GM12878 (cell line): ENCODE data around the gene CEP89. TPM values are rescaled to one million over a fixed set of nuclear protein-coding genes. Genes with fewer than 3 reads are reported as not detected.

Experiments
- ATAC-seq: fragments of 200-7000 bp; cut with Tn5 transposase; 3 replicates; pipeline ENCODE4 v1.9.1; 2020; ENCODE audit warnings: mild to moderate bottlenecking, moderate library complexity
- BruUV-seq: library from RNA; stranded (reverse); fragments of 400-500 nt; replicated peaks from 2 replicates; lab custom pipeline; 2021; lab: Mats Ljungman, UMichigan
- CTCF ChIA-PET: fragments of 300-600 bp; sonication (Branson Sonifier 250); formaldehyde crosslinking; extraction: SDS; loops from one replicate; lab custom pipeline; 2021; ENCODE audit warnings: inconsistent platforms; lab: Yijun Ruan, JAX
- POLR2A ChIA-PET: fragments of 350-600 bp; formaldehyde crosslinking; extraction: SDS; loops from one replicate; lab custom pipeline; 2021; ENCODE audit warnings: inconsistent platforms; lab: Charles Lee
- RAD21 ChIA-PET: fragments of 300-600 bp; sonication (Branson Sonifier 250); formaldehyde crosslinking; loops from one replicate; lab custom pipeline; 2023; ENCODE audit warnings: antibody characterized with exemption; ENCODE audit not compliant: unreplicated experiment; lab: Charles Lee
- SMC1A ChIA-PET: fragments of 300-600 bp; sonication (Branson Sonifier 250); formaldehyde crosslinking; loops from one replicate; lab custom pipeline; 2023; ENCODE audit not compliant: unreplicated experiment, uncharacterized antibody; lab: Charles Lee
- DNase-seq: peaks from one replicate; pipeline ENCODE4 v3.0.0-alpha.2; 2011; ENCODE audit warnings: low read depth, low spot score
- FAIRE-seq: peaks from 3 replicates; lab custom pipeline; 2011; peaks lifted over from hg19 to GRCh38; lab: Jason Lieb, UNC
- H2AFZ ChIP-seq: 2 replicates; pipeline ENCODE4 v1.6.0; 2011; ENCODE audit warnings: low read depth, low read length, control low read depth; ENCODE audit not compliant: control insufficient read depth
- H3K27ac ChIP-seq: 2 replicates; pipeline ENCODE4 v1.5.1; 2011; ENCODE audit warnings: control low read depth; ENCODE audit not compliant: control insufficient read depth, insufficient read depth
- H3K27me3 ChIP-seq, 2 experiments: replicated peaks in 1 of 2; 2 replicates each; pipeline versions ENCODE4 v1.6.0 to v1.6.1; 2011; ENCODE audit warnings: low read length in 1 of 2; ENCODE audit not compliant: control insufficient read depth in 2 of 2, insufficient read depth in 2 of 2
- H3K36me3 ChIP-seq, 2 experiments: 2 replicates each; pipeline ENCODE4 v1.5.1; 2011; ENCODE audit warnings: low read length in 1 of 2; ENCODE audit not compliant: control insufficient read depth in 2 of 2, insufficient read depth in 2 of 2
- H3K4me1 ChIP-seq: 2 replicates; pipeline ENCODE4 v1.6.1; 2011; ENCODE audit warnings: mild to moderate bottlenecking, low read length, moderate library complexity, mixed read lengths; ENCODE audit not compliant: control insufficient read depth, insufficient read depth
- H3K4me2 ChIP-seq: 2 replicates; pipeline ENCODE4 v1.6.0; 2011; ENCODE audit warnings: control low read depth; ENCODE audit not compliant: control insufficient read depth, insufficient read depth
- H3K4me3 ChIP-seq: fragments of 200-600 bp; sonication (generic); 2 replicates; pipeline ENCODE4 v1.5.1; 2016
- H3K79me2 ChIP-seq: 2 replicates; pipeline ENCODE4 v1.6.0; 2011; ENCODE audit warnings: low read length; ENCODE audit not compliant: control insufficient read depth, insufficient read depth
- H3K9ac ChIP-seq: 2 replicates; pipeline ENCODE4 v1.8.0; 2011; ENCODE audit warnings: low read length, control low read depth, mixed read lengths; ENCODE audit not compliant: control insufficient read depth, insufficient read depth
- H3K9me3 ChIP-seq: replicated peaks from 3 replicates; pipeline ENCODE4 v1.5.1; 2011; ENCODE audit warnings: mild to moderate bottlenecking, low read length; ENCODE audit not compliant: control insufficient read depth, insufficient read depth
- H4K20me1 ChIP-seq: 2 replicates; pipeline ENCODE4 v1.6.0; 2011; ENCODE audit not compliant: control insufficient read depth, insufficient read depth
- ASH2L ChIP-seq: fragments of 300-600, 200-600 bp; sonication (generic); IDR thresholded peaks from 2 replicates; pipeline ENCODE4 v1.6.1; 2017; ENCODE audit warnings: low read depth, mild to moderate bottlenecking, borderline replicate concordance
- BHLHE40 ChIP-seq, 2 experiments: fragments of 450-650 bp in 1 of 2; IDR thresholded peaks; 2 replicates each; pipeline ENCODE4 v1.6.1; 2011 to 2017; ENCODE audit warnings: low read depth in 2 of 2, borderline replicate concordance in 1 of 2, improper control_type of control experiment in 1 of 2, low read length in 1 of 2, mild to moderate bottlenecking in 1 of 2
- HDAC2 ChIP-seq: fragments of 200-600 bp; sonication (generic); IDR thresholded peaks from 2 replicates; pipeline ENCODE4 v1.6.1; 2017
- HDGF ChIP-seq: fragments of 450-650 bp; IDR thresholded peaks from 2 replicates; pipeline ENCODE4 v1.6.1; 2016; ENCODE audit warnings: antibody characterized with exemption
- IRF4 ChIP-seq: IDR thresholded peaks from 2 replicates; pipeline ENCODE4 v1.6.1; 2011; ENCODE audit warnings: low read depth, low read length
- NBN ChIP-seq: fragments of 450-650 bp; IDR thresholded peaks from 2 replicates; pipeline ENCODE4 v1.6.1; 2016
- PAX8 ChIP-seq: fragments of 450-650 bp; IDR thresholded peaks from 2 replicates; pipeline ENCODE4 v1.6.1; 2017; ENCODE audit warnings: mild to moderate bottlenecking, moderate library complexity
- PML ChIP-seq: IDR thresholded peaks from 2 replicates; pipeline ENCODE4 v1.6.1; 2012; ENCODE audit warnings: low read length, inconsistent platforms
- SMARCA5 ChIP-seq: fragments of 450-650 bp; IDR thresholded peaks from 2 replicates; pipeline ENCODE4 v1.6.1; 2017; ENCODE audit warnings: mild to moderate bottlenecking
- SP1 ChIP-seq: IDR thresholded peaks from one replicate; pipeline ENCODE4 v1.6.1; 2011; ENCODE audit warnings: low read depth, low read length
- STAT1 ChIP-seq: fragments of 450-650 bp; conservative IDR thresholded peaks from 2 replicates; pipeline ENCODE4 v1.6.1; 2014; ENCODE audit warnings: antibody characterized with exemption, mild to moderate bottlenecking
- WRNIP1 ChIP-seq: IDR thresholded peaks from 2 replicates; pipeline ENCODE4 v1.6.1; 2011; ENCODE audit warnings: low read depth, low read length, improper control_type of control experiment, borderline replicate concordance
- YBX1 ChIP-seq: fragments of 450-650 bp; IDR thresholded peaks from 2 replicates; pipeline ENCODE4 v1.6.1; 2016; ENCODE audit warnings: antibody characterized with exemption
- ZNF217 ChIP-seq: fragments of 450-650 bp; IDR thresholded peaks from 2 replicates; pipeline ENCODE4 v1.6.1; 2017; ENCODE audit warnings: antibody characterized with exemption, mild to moderate bottlenecking
- WGBS: methylation state at CpG from one replicate; pipeline ENCODE4 v1.1.6; 2016; ENCODE audit warnings: low lambda C conversion rate; ENCODE audit not compliant: insufficient replicate concordance, insufficient coverage; ENCODE audit errors: missing lambda C conversion rate; 5-methylcytosine and 5-hydroxymethylcytosine counted together
- in situ Hi-C: fragments of 300-500 bp; cut with MboI; formaldehyde crosslinking; loops from 9 replicates; pipeline ENCODE4 v1.14.3; 2018; ENCODE audit warnings: mixed read lengths
- intact Hi-C: fragments of 100-400 bp; cut with micrococcal nuclease; formaldehyde crosslinking; loops from one replicate; pipeline ENCODE4 v1.14.2; 2022; ENCODE audit not compliant: unreplicated experiment
- polyA plus RNA-seq, 11 experiments: library from polyadenylated mRNA; depleted of rRNA in 4 of 11; unstranded in 6 of 11; stranded (reverse) in 5 of 11; fragments of >200 nt; fragmentation: Nextera tagmentation in 4 of 11; fragmentation: Illumina TruSeq in 1 of 11; extraction: Ambion mirVana in 4 of 11; extraction: Trizol in 1 of 11; gene quantifications; 1 replicate in 1 of 11; 2 replicates in 10 of 11; pipeline versions ENCODE4 v1.2.1 to v1.2.3, GENCODE V29; 2011 to 2016; ENCODE audit warnings: inconsistent platforms in 2 of 11, missing spikeins in 2 of 11, low read depth in 1 of 11
- total RNA-seq, 4 experiments: library from RNA; depleted of rRNA in 3 of 4; stranded (reverse); fragments of >200 nt in 3 of 4; fragmentation: Illumina TruSeq in 1 of 4; extraction: Trizol in 1 of 4; gene quantifications; 2 replicates each; pipeline versions ENCODE4 v1.2.1 to v1.2.3, GENCODE V29; 2013 to 2021
- TF ChIP-seq, protein P1 (sequence below): IDR thresholded peaks from 2 replicates; pipeline ENCODE4 v1.6.1; 2012; ENCODE audit warnings: low read depth, low read length, improper control_type of control experiment
- TF ChIP-seq, protein P2 (sequence below): fragments of 450-650 bp; IDR thresholded peaks from 2 replicates; pipeline ENCODE4 v1.6.1; 2017; ENCODE audit warnings: mild to moderate bottlenecking

CEP89 gene
- total and polyA plus RNA-seq, 10 of the 15 experiments (the other 5 are each of a cell fraction or from before 2014, with no cell fraction given), result 6.0 to 19.3 (median 10.2) TPM

DNA sequence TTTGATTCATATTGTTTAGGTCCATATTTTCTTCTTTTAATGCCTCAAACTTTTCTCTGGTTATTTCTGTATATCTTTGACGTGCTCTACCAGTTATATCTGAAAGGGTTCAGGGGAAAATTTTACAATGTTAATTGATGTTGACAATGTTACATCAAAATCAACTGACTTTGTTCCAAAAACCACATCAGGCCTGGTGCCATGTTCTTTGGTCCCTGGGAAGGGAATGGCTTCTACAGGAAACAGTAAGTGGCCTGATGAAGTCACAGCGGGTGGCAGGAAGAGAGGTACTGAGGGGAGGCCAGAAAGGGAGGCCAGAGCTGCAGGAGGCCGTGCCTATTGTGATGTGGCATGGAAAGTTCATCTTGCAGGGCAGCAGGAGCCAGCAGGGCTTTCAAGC, 38.2 kb downstream of the CEP89 start:
- ChIA-PET POLR2A (no interaction called here), SMC1A (interaction anchor here (1.3 kb wide), 1 partner anchor 12 kb away, joined by 3 read pairs; no protein-coding TSS in a partner anchor), RAD21 (no interaction called here), CTCF (no interaction called here)
- FAIRE-seq, result no peak
- no peaks in the 10 kb centered on the region for H4K20me1 ChIP-seq
- no peak overlapping the region for H3K4me2 ChIP-seq
- no peaks in the 10 kb centered on the region for H3K79me2 ChIP-seq
- no peak overlapping the region for H3K4me3 ChIP-seq
- DNase-seq, result no peak
- no peaks in the 10 kb centered on the region for H3K27me3 ChIP-seq
- no peak for ATAC-seq
- intact Hi-C loops, result no loop called here
- in situ Hi-C loops, result no loop called here
- WGBS, result 61% methylated on average over 3 of the region's 3 CpGs
- no TSS peak for BruUV-seq
- H3K9me3 ChIP-seq, result no peaks in the 10 kb centered on the region; the same call in 2 of the 3 replicates
- no peak overlapping the region for H3K9ac ChIP-seq
- H3K27ac ChIP-seq, result no peak overlapping the region
- H3K4me1 ChIP-seq, result no peaks in the 10 kb centered on the region
- TF ChIP-seq HDAC2 (no peak), YBX1 (no peak), ZNF217 (no peak), HDGF (no peak), ASH2L (no peak), BHLHE40 (IDR thresholded peaks at IDR 0.05; ENCODE audit: borderline replicate concordance in 1 of 2, low read depth in 2 of 2, low read length in 1 of 2) (no peak), SP1 (no peak), SMARCA5 (no peak), WRNIP1 (no peak), NBN (no peak), IRF4 (no peak), STAT1 (no peak), PAX8 (no peak), PML (no peak)
- TF ChIP-seq, protein P1, sequence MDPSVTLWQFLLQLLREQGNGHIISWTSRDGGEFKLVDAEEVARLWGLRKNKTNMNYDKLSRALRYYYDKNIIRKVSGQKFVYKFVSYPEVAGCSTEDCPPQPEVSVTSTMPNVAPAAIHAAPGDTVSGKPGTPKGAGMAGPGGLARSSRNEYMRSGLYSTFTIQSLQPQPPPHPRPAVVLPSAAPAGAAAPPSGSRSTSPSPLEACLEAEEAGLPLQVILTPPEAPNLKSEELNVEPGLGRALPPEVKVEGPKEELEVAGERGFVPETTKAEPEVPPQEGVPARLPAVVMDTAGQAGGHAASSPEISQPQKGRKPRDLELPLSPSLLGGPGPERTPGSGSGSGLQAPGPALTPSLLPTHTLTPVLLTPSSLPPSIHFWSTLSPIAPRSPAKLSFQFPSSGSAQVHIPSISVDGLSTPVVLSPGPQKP, result no peak
- TF ChIP-seq, protein P2, sequence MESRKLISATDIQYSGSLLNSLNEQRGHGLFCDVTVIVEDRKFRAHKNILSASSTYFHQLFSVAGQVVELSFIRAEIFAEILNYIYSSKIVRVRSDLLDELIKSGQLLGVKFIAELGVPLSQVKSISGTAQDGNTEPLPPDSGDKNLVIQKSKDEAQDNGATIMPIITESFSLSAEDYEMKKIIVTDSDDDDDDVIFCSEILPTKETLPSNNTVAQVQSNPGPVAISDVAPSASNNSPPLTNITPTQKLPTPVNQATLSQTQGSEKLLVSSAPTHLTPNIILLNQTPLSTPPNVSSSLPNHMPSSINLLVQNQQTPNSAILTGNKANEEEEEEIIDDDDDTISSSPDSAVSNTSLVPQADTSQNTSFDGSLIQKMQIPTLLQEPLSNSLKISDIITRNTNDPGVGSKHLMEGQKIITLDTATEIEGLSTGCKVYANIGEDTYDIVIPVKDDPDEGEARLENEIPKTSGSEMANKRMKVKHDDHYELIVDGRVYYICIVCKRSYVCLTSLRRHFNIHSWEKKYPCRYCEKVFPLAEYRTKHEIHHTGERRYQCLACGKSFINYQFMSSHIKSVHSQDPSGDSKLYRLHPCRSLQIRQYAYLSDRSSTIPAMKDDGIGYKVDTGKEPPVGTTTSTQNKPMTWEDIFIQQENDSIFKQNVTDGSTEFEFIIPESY, result no peak
- no peak overlapping the region for H2AFZ ChIP-seq
- H3K36me3 ChIP-seq, result no peaks in the 10 kb centered on the region; a peak in 1 of 4 replicates
